Effector memory CD8-positive, alpha-beta T cell (primary cell): Measurements from ENCODE around the gene PIRT.

Experiments
- ATAC-seq: fragments of 150-1000 bp; cut with Tn5 transposase; replicated peaks from 2 replicates; pipeline ENCODE4 v1.10.0; 2021; ENCODE audit warnings: mild to moderate bottlenecking, moderate library complexity
- DNase-seq, 3 experiments: peaks; one replicate each; pipeline ENCODE4 v3.0.0; 2021
- H3K27ac Mint-ChIP-seq, 2 donors: one replicate each; pipeline ENCODE4 v1.8.0; 2022; ENCODE audit warnings: mild to moderate bottlenecking in 2 of 2, mixed read lengths in 2 of 2, moderate library complexity in 2 of 2
- H3K27me3 Mint-ChIP-seq, 2 donors: one replicate each; pipeline ENCODE4 v1.8.0; 2022; ENCODE audit warnings: mixed read lengths in 2 of 2
- H3K36me3 Mint-ChIP-seq: one replicate; pipeline ENCODE4 v1.8.0; 2022; ENCODE audit warnings: mild to moderate bottlenecking, moderate library complexity, mixed read lengths; ENCODE audit not compliant: insufficient read depth
- H3K4me1 Mint-ChIP-seq, 2 donors: one replicate each; pipeline ENCODE4 v1.8.0; 2022; ENCODE audit warnings: low read depth in 2 of 2, mixed read lengths in 2 of 2
- H3K4me3 Mint-ChIP-seq, 2 donors: one replicate each; pipeline ENCODE4 v1.8.0; 2022; ENCODE audit warnings: mild to moderate bottlenecking in 2 of 2, mixed read lengths in 2 of 2, moderate library complexity in 2 of 2
- H3K9me3 Mint-ChIP-seq, 2 donors: one replicate each; pipeline ENCODE4 v1.8.0; 2022; ENCODE audit warnings: mixed read lengths in 2 of 2

PIRT gene

GRCh38 chr17:10843811-10844210 lies 5.9 kb upstream of the PIRT start:
- ATAC-seq (no peak), DNase-seq (no peak)
- H3K27ac Mint-ChIP-seq, result no peak overlapping the region
- H3K36me3 Mint-ChIP-seq, result no peaks in the 10 kb centered on the region
- H3K4me1 Mint-ChIP-seq, result peaks cover 8% of the 10 kb centered on the region in 2 donors
- no peak overlapping the region for H3K4me3 Mint-ChIP-seq
- no peaks in the 10 kb centered on the region for H3K9me3 Mint-ChIP-seq
- H3K27me3 Mint-ChIP-seq, result peaks cover 12 to 27% of the 10 kb centered on the region in 2 donors

GRCh38 chr17:10842658-10843057 lies 4.8 kb upstream of the PIRT start:
- no peak overlapping the region for H3K4me3 Mint-ChIP-seq
- peaks cover 22 to 32% of the 10 kb centered on the region in 2 donors for H3K27me3 Mint-ChIP-seq
- no peak overlapping the region for H3K27ac Mint-ChIP-seq
- ATAC-seq (no peak), DNase-seq (no peak)
- H3K4me1 Mint-ChIP-seq, result peaks cover 8% of the 10 kb centered on the region in 2 donors
- no peaks in the 10 kb centered on the region for H3K9me3 Mint-ChIP-seq
- no peaks in the 10 kb centered on the region for H3K36me3 Mint-ChIP-seq

DNA sequence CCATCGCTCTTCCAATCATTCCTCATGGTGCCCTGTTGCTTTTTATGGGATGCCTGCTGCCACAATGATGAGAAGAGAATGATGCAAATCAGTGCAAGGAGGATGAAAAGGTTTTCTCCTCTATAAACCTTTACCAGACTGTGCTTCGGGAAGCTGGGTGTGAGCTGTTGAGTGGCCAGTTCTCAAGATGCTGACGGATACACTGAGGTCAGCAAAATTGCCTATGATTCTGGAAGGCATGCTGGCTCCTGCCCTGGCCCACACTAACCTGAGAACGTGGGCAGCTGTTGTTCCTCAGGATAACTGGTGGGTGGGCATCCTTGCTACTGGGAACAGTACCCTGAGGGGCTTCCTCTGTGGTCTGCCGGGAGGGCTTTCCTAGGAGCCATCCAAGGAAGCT lies 795 bp upstream of the PIRT start:
- no peaks in the 10 kb centered on the region for H3K9me3 Mint-ChIP-seq

GRCh38 chr17:10836966-10837590 lies 809 bp downstream of the PIRT start:
- H3K4me1 Mint-ChIP-seq, result no peaks in the 10 kb centered on the region
- H3K9me3 Mint-ChIP-seq, result no peaks in the 10 kb centered on the region
- no peak overlapping the region for H3K4me3 Mint-ChIP-seq
- H3K27ac Mint-ChIP-seq, result no peak overlapping the region
- peaks cover 20 to 26% of the 10 kb centered on the region in 2 donors for H3K27me3 Mint-ChIP-seq
- ATAC-seq (no peak), DNase-seq (no peak)
- no peaks in the 10 kb centered on the region for H3K36me3 Mint-ChIP-seq

More for the DNA sequence above, 795 bp upstream of the PIRT start:
- peaks cover 22 to 26% of the 10 kb centered on the region in 2 donors for H3K27me3 Mint-ChIP-seq
- no peak for ATAC-seq
- H3K4me3 Mint-ChIP-seq, result no peak overlapping the region
- no peak overlapping the region for H3K27ac Mint-ChIP-seq
- no peaks in the 10 kb centered on the region for H3K36me3 Mint-ChIP-seq
- no peak for DNase-seq
- no peaks in the 10 kb centered on the region for H3K4me1 Mint-ChIP-seq

- Mint-ChIP-seq H3K27me3 (peaks cover 28% of the 10 kb centered on the region in 2 donors), H3K4me3 (no peak overlapping the region), H3K9me3 (no peaks in the 10 kb centered on the region), H3K36me3 (no peaks in the 10 kb centered on the region), H3K4me1 (no peaks in the 10 kb centered on the region), H3K27ac (no peak overlapping the region)
- ATAC-seq, result no peak
- DNase-seq, result no peak
Observed at GRCh38 chr17:10836145-10836544, 1.7 kb downstream of the PIRT start.

DNA sequence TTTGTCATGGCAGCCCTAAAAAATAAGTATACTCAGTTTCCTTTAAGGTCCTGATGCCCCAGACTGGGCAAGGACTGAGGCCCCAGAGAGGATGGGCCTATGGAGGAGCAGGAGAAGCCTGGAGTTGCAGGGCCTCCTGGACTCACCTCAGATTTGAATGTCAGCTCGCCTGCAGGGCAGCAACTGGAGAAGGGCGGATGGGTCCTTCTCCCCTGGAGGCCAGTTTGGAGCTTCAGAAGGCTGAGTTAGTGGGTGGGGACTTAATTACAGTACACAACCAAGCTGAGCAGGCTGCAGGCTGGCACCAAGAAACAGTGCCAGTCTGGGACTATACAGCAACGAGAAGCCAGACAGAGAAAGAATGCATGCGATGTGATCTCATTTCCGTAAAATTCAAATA lies 6.2 kb downstream of the PIRT start:
- H3K9me3 Mint-ChIP-seq, result no peaks in the 10 kb centered on the region
- DNase-seq (no peak), ATAC-seq (no peak)
- peaks cover 33 to 44% of the 10 kb centered on the region in 2 donors for H3K27me3 Mint-ChIP-seq
- H3K4me1 Mint-ChIP-seq, result no peaks in the 10 kb centered on the region
- H3K36me3 Mint-ChIP-seq, result no peaks in the 10 kb centered on the region
- no peak overlapping the region for H3K4me3 Mint-ChIP-seq
- no peak overlapping the region for H3K27ac Mint-ChIP-seq

DNA sequence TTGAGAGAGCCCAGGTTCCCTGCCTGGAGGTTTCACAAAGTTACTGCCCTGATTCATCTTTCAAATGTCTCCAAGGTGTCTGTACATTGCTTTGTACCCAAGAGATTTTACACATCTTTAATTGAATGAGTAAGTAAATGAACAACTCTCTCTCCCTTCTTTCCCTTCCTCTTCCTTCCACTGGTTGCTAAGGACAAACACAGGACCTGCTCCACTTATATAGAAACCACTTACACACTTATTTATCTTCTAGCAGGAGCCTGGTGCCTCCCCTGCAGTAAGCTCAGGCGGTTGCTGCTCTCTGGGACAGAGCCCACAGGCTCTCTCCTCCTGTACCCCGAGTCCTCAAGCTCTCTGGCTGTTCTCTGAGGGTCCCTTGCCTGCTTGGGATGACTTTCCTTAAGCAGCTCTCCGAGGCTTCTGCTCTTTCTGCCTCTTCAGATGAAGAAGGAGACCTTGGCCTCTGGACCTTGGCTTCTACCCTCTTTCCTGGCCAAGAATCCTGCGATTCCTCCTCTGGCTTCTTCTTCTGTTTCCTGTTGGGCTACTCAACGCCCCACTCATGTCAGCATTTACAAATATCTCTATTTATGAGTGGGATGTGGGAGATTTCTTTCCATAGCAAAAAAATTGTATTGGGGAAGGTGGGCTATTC lies 9.9 kb downstream of the PIRT start:
- Mint-ChIP-seq H3K27me3 (peaks cover 33 to 62% of the 10 kb centered on the region in 2 donors), H3K27ac (no peak overlapping the region), H3K4me1 (no peaks in the 10 kb centered on the region), H3K36me3 (no peaks in the 10 kb centered on the region), H3K4me3 (no peak overlapping the region), H3K9me3 (no peaks in the 10 kb centered on the region)
- DNase-seq, result no peak
- no peak for ATAC-seq

GRCh38 chr17:10824874-10825273 lies 13.0 kb downstream of the PIRT start:
- H3K27ac Mint-ChIP-seq, result no peak overlapping the region
- no peaks in the 10 kb centered on the region for H3K9me3 Mint-ChIP-seq
- DNase-seq (no peak), ATAC-seq (no peak)
- H3K27me3 Mint-ChIP-seq, result peaks cover 28 to 67% of the 10 kb centered on the region in 2 donors
- H3K4me3 Mint-ChIP-seq, result no peak overlapping the region
- H3K36me3 Mint-ChIP-seq, result no peaks in the 10 kb centered on the region
- no peaks in the 10 kb centered on the region for H3K4me1 Mint-ChIP-seq

DNA sequence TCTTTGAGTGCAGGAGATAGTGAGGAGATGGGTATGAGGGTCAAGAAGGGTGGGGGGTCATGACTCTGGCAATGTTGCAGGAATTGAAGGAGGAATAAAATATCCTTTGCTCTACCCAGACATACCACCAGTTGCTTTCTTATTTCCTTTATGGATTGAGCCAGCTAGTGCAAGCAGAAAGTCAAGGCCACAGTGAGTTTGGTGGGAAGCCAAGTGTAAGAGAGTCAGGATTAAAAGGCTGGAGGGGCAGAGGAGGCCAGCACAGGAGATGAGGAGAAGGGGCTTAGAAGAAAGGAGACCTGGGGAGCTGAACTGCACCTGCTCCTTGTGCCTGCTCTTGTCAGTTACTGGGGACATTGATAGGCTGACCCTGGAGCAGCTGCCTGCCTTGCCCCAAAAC lies 16.1 kb downstream of the PIRT start:
- Mint-ChIP-seq H3K27me3 (peaks cover 24 to 70% of the 10 kb centered on the region in 2 donors), H3K36me3 (no peaks in the 10 kb centered on the region), H3K4me3 (no peak overlapping the region), H3K4me1 (no peaks in the 10 kb centered on the region), H3K9me3 (no peaks in the 10 kb centered on the region), H3K27ac (no peak overlapping the region)
- DNase-seq (no peak), ATAC-seq (no peak)

- Mint-ChIP-seq H3K27me3 (peaks cover 24 to 76% of the 10 kb centered on the region in 2 donors), H3K27ac (no peak overlapping the region), H3K9me3 (no peaks in the 10 kb centered on the region), H3K4me3 (no peak overlapping the region), H3K36me3 (no peaks in the 10 kb centered on the region), H3K4me1 (no peaks in the 10 kb centered on the region)
- no peak for DNase-seq
- no peak for ATAC-seq
Observed at GRCh38 chr17:10821054-10821453, 16.8 kb downstream of the PIRT start.

DNA sequence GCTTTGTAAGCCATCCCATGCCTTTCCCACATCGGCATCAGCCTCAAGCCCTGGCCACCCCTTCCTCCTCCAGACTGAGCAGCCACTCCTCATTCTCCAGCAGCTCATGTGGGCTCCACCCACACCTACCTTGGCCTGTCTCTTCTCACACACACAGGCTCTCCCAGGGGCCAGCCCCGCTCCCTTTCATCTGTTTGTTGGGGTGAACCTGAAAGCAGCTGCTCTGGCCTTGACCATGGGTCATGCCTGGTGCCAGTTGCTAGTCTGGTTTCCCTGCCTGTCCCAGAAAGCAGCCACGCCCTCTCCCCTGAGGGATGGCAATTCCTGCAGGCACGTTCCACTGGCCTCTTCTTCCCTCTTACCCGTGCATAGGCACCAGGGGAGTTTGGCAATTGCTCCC lies 22.6 kb downstream of the PIRT start:
- ATAC-seq, result no peak
- H3K27ac Mint-ChIP-seq, result no peak overlapping the region
- no peaks in the 10 kb centered on the region for H3K9me3 Mint-ChIP-seq
- peaks cover 34 to 76% of the 10 kb centered on the region in 2 donors for H3K27me3 Mint-ChIP-seq
- peaks cover 2% of the 10 kb centered on the region for H3K36me3 Mint-ChIP-seq
- no peak for DNase-seq
- H3K4me1 Mint-ChIP-seq, result no peaks in the 10 kb centered on the region
- H3K4me3 Mint-ChIP-seq, result no peak overlapping the region

DNA sequence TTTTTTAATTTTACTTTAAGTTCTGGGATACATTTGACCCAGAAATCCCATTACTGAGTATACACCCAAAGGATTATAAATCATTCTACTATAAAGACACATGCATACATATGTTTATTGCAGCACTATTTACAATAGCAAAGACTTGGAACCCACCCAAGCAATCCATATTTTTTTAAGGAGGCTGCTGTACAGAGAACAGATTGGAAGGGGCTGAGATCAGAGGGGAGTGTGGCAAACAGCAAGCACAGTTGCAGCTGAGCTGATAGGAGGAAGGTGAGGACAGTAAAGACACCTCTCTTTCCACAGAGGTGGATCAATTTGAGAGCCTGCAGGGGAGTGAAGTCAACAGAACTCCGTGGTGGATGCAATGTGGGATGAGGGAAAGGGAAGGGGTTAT lies 23.8 kb downstream of the PIRT start:
- Mint-ChIP-seq H3K36me3 (peaks cover 2% of the 10 kb centered on the region), H3K27me3 (peaks cover 28 to 64% of the 10 kb centered on the region in 2 donors), H3K4me1 (no peaks in the 10 kb centered on the region), H3K9me3 (no peaks in the 10 kb centered on the region), H3K27ac (no peak overlapping the region), H3K4me3 (no peak overlapping the region)
- DNase-seq (no peak), ATAC-seq (no peak)

DNA sequence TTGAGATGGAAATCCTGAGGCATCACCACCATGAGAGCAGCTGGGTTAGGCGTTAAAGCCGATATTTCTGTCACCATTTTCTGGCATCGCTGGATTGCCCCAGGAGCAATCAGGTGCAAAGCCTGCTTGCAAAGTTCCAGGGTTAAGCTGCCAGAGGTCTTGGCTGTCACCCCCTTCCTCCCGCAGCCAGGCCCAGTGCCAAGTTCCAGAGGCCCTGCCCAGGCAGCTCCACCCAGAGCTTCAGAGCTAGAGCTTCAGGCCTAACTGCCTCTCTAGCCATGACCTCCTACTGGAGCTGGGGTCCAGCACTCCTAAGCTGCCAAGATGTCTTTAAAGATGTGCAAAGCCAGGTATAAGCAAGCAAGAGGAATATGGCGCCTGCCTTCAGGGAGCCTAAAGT lies 25.2 kb downstream of the PIRT start:
- H3K4me1 Mint-ChIP-seq, result no peaks in the 10 kb centered on the region
- no peak overlapping the region for H3K4me3 Mint-ChIP-seq
- no peak overlapping the region for H3K27ac Mint-ChIP-seq
- H3K36me3 Mint-ChIP-seq, result peaks cover 2% of the 10 kb centered on the region
- no peaks in the 10 kb centered on the region for H3K9me3 Mint-ChIP-seq
- DNase-seq (no peak), ATAC-seq (no peak)
- H3K27me3 Mint-ChIP-seq, result peaks cover 23 to 50% of the 10 kb centered on the region in 2 donors

DNA sequence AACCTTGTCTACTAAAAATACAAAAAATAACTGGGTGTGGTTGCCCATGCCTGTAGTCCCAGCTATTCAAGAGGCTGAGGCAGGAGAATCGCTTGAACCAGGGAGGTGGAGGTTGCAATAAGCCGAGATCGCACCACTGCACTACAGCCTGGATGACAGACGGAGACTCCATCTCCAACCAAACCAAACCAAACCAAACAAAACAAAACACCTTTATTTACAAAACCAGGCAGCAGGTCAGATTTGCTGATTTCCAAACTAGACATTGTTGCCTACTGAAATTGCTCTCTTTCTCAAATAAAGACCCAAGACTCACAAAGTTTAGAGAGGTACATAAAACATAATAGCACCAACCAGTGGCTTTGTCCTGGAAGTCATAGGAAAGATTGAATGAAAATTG lies 28.3 kb downstream of the PIRT start:
- H3K27me3 Mint-ChIP-seq, result peaks cover 15 to 29% of the 10 kb centered on the region in 2 donors
- DNase-seq (no peak), ATAC-seq (no peak)
- no peak overlapping the region for H3K4me3 Mint-ChIP-seq
- no peaks in the 10 kb centered on the region for H3K4me1 Mint-ChIP-seq
- H3K27ac Mint-ChIP-seq, result no peak overlapping the region
- no peaks in the 10 kb centered on the region for H3K9me3 Mint-ChIP-seq
- peaks cover 2% of the 10 kb centered on the region for H3K36me3 Mint-ChIP-seq
